Prostate gland (tissue), 2 donors: Measurements from ENCODE around the gene UBR7.

Experiments used
- POLR2A ChIP-seq: fragments of 450-650 bp; IDR thresholded peaks from one replicate; pipeline ENCODE4 v1.6.1; 2016; ENCODE audit warnings: antibody characterized with exemption, mild to moderate bottlenecking
- POLR2AphosphoS5 ChIP-seq: sonication (generic); formaldehyde crosslinking; IDR thresholded peaks from one replicate; pipeline ENCODE4 v1.6.1; 2017; ENCODE audit warnings: antibody characterized with exemption
- TF ChIP-seq, protein P1 (sequence below), 4 experiments: fragments of 200-600 bp in 2 of 4; fragments of 450-650 bp in 2 of 4; sonication (generic) in 2 of 4; IDR thresholded peaks; 1 replicate in 3 of 4; 2 replicates in 1 of 4; pipeline ENCODE4 v1.5.1; 2016 to 2019; ENCODE audit warnings: antibody characterized with exemption in 4 of 4, mild to moderate bottlenecking in 2 of 4, moderate library complexity in 2 of 4

DNA sequence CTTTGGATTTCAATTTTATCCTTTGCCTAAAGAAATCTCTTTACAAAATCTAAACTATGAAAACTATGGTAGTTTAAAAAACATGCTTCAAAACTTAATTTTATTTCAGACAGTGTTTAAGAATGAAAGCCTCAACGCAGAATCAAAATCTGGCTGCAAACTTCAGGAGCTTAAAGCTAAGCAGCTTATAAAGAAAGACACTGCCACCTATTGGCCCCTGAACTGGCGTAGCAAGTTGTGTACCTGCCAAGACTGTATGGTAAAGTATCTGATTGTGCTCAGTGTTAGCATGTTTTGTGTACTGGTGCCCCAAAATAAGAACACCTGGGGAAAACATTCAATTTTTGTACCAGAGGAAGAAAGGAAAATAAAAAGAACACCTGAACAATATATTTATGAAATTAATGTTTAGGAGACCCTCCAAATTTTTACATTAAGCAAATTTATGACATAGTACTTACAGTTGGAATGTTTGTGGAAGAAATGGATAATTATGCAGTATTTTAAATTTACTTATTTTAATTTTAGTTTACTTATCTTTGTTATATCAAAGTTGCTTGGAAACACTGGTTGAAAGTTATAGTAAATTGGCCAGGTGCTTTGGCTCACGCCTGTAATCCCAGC lies 12.2 kb downstream of the UBR7 start:
- TF ChIP-seq POLR2A (no peak), POLR2AphosphoS5 (no peak)
- TF ChIP-seq, protein P1, sequence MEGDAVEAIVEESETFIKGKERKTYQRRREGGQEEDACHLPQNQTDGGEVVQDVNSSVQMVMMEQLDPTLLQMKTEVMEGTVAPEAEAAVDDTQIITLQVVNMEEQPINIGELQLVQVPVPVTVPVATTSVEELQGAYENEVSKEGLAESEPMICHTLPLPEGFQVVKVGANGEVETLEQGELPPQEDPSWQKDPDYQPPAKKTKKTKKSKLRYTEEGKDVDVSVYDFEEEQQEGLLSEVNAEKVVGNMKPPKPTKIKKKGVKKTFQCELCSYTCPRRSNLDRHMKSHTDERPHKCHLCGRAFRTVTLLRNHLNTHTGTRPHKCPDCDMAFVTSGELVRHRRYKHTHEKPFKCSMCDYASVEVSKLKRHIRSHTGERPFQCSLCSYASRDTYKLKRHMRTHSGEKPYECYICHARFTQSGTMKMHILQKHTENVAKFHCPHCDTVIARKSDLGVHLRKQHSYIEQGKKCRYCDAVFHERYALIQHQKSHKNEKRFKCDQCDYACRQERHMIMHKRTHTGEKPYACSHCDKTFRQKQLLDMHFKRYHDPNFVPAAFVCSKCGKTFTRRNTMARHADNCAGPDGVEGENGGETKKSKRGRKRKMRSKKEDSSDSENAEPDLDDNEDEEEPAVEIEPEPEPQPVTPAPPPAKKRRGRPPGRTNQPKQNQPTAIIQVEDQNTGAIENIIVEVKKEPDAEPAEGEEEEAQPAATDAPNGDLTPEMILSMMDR (IDR thresholded peaks at IDR 0.05): peak in 3 of 4 experiments; percentile 25 to 49 (median 46)
